ENCODE results near the gene UMPS. TPM values are rescaled to one million over a fixed set of nuclear protein-coding genes. Genes with fewer than 3 reads are reported as not detected.

The UMPS gene
- total and polyA plus RNA-seq, 2 of the 4 experiments (the other 2 are of a cell fraction), result 18.7 to 26.7 TPM

DNA sequence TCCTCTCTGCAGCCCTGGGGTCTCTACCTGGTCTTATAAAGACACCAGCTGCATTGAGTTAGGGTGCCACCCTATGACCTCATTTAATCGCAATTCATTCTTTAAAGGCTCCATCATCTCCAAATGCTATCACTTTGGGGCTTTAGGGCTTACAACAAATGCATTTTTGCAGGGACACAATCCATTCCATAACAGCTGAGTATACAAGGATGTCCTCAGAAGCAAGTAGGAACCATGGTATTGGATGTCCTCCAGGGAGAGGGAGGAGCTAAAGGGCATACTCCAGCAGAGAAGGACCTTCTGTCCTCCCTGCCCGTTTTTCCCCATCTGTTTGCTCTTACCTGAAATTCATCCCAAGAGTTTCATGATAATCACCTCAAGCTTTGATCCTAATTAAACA lies 30.3 kb downstream of the UMPS start:
- DNase-seq, result peak; percentile 75
- Histone ChIP-seq H2BK15ac (ENCODE audit: low read depth, low read length) (no peak overlapping the region), H2AK5ac (ENCODE audit: low read depth, low read length) (no peak overlapping the region), H2BK5ac (ENCODE audit: low read depth, low read length, poor library complexity, severe bottlenecking) (no peak overlapping the region), H3K9me1 (ENCODE audit: insufficient read depth, low read length) (0 out of 2 replicates have a peak, but pooled peaks cover 2% of the 10 kb centered on the region), H4K8ac (ENCODE audit: low read depth in 2 of 2, low read length in 2 of 2) (no peak overlapping the region), H3K79me1 (ENCODE audit: low read depth in 1 of 2, low read length in 2 of 2) (no peaks in the 10 kb centered on the region; a peak in 1 of 4 replicates), H2AK9ac (replicated peaks; ENCODE audit: low read depth, low read length, poor library complexity) (no peak overlapping the region), H3K27ac (ENCODE audit: insufficient read depth, low read length) (no peak overlapping the region), H4K20me1 (ENCODE audit: insufficient read depth, low read length) (0 out of 2 replicates have a peak, but pooled peaks cover 4% of the 10 kb centered on the region), H3K23ac (ENCODE audit: low read depth, low read length) (no peak overlapping the region), H3K14ac (replicated peaks; ENCODE audit: low read depth, low read length) (no peak overlapping the region), H3K56ac (ENCODE audit: extremely low read depth, insufficient read depth, low read length) (no peak overlapping the region), H2BK120ac (ENCODE audit: low read depth, low read length) (no peak overlapping the region), H3K18ac (ENCODE audit: low read depth, low read length) (no peak overlapping the region), H4K5ac (ENCODE audit: low read depth, low read length) (no peak overlapping the region), H2BK20ac (ENCODE audit: low read depth, low read length) (peak overlapping the region; percentile 62; the same call in 1 of the 2 replicates), H2AFZ (replicated peaks; ENCODE audit: low read length, poor library complexity) (peak overlapping the region; percentile 51), H3K36me3 (ENCODE audit: control insufficient read depth, insufficient read depth, low read length) (peaks cover 27% of the 10 kb centered on the region), H3K4me3 (ENCODE audit: insufficient read depth, low read depth, low read length) (no peak overlapping the region), H3K9ac (ENCODE audit: low read depth, low read length) (no peak overlapping the region), H3K4me1 (ENCODE audit: control insufficient read depth, insufficient read depth, low read length) (peaks cover 7% of the 10 kb centered on the region), H3K4ac (ENCODE audit: low read depth, low read length) (peak overlapping the region; percentile 60; the same call in 1 of the 2 replicates), H4K91ac (ENCODE audit: insufficient read depth, low read depth, low read length) (no peak overlapping the region), H3K27me3 (ENCODE audit: control insufficient read depth, insufficient read depth, low read length) (no peaks in the 10 kb centered on the region), H3K4me2 (ENCODE audit: low read depth, low read length) (no peak overlapping the region), H3K9me3 (ENCODE audit: control insufficient read depth, insufficient read depth, low read length) (no peaks in the 10 kb centered on the region)
- POLR2A ChIA-PET (ENCODE audit: unreplicated experiment), result no interaction called here
- no CpG with 5 or more reads among the region's 2 CpGs for WGBS, 2 experiments (ENCODE audit: extremely low coverage in 2 of 2, insufficient read length in 1 of 2)
- BruUV-seq (replicated peaks), result no TSS peak
- peak; percentile 82 for ATAC-seq (ENCODE audit: low read depth)
- intact Hi-C loops (cut with micrococcal nuclease) (loop anchor here (2.0 to 5.0 kb wide), 5 partner anchors 127 to 827 kb away; partner anchors contain the start of gene ITGB5), dilution Hi-C loops (cut with HindIII; ENCODE audit: low sequenced_read_pairs, unreplicated experiment) (loop anchor here (25.0 kb wide), 1 partner anchor 127 kb away; the partner anchor contains the start of gene ITGB5), in situ Hi-C loops (cut with MboI; ENCODE audit: low sequenced_read_pairs) (loop anchor here (5.0 to 10.0 kb wide), 2 partner anchors 142 to 674 kb away; no protein-coding TSS in a partner anchor)
- CTCF ChIA-PET, result interaction anchor here (0.5 to 1.8 kb wide), 24 partner anchors 11 to 829 kb away, joined by 3 to 27 read pairs (median 4); no protein-coding TSS in a partner anchor
- TF ChIP-seq, protein P1, sequence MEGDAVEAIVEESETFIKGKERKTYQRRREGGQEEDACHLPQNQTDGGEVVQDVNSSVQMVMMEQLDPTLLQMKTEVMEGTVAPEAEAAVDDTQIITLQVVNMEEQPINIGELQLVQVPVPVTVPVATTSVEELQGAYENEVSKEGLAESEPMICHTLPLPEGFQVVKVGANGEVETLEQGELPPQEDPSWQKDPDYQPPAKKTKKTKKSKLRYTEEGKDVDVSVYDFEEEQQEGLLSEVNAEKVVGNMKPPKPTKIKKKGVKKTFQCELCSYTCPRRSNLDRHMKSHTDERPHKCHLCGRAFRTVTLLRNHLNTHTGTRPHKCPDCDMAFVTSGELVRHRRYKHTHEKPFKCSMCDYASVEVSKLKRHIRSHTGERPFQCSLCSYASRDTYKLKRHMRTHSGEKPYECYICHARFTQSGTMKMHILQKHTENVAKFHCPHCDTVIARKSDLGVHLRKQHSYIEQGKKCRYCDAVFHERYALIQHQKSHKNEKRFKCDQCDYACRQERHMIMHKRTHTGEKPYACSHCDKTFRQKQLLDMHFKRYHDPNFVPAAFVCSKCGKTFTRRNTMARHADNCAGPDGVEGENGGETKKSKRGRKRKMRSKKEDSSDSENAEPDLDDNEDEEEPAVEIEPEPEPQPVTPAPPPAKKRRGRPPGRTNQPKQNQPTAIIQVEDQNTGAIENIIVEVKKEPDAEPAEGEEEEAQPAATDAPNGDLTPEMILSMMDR (conservative IDR thresholded peaks at IDR 0.05; ENCODE audit: low read depth, low read length), result no peak
- TF ChIP-seq, protein P2, sequence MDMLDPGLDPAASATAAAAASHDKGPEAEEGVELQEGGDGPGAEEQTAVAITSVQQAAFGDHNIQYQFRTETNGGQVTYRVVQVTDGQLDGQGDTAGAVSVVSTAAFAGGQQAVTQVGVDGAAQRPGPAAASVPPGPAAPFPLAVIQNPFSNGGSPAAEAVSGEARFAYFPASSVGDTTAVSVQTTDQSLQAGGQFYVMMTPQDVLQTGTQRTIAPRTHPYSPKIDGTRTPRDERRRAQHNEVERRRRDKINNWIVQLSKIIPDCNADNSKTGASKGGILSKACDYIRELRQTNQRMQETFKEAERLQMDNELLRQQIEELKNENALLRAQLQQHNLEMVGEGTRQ (IDR thresholded peaks at IDR 0.05; ENCODE audit: low read depth, low read length), result no peak
- TF ChIP-seq POLR2A (IDR thresholded peaks at IDR 0.05; ENCODE audit: low read depth, low read length), result no peak
- TF ChIP-seq RAD21 (IDR thresholded peaks at IDR 0.05; ENCODE audit: low read length), result no peak
- no peak for TF ChIP-seq BHLHE40 (IDR thresholded peaks at IDR 0.05; ENCODE audit: low read depth, low read length)
- TF ChIP-seq MAFK (IDR thresholded peaks at IDR 0.05; ENCODE audit: low read depth, low read length), result no peak
- no peak for TF ChIP-seq FOS (IDR thresholded peaks at IDR 0.05; ENCODE audit: low read depth, low read length)
- no peak for TF ChIP-seq NFE2L2 (IDR thresholded peaks at IDR 0.05; ENCODE audit: low read depth, low read length)
- TF ChIP-seq MAZ (IDR thresholded peaks at IDR 0.05; ENCODE audit: borderline replicate concordance, low read depth, low read length), result no peak
- no peak for TF ChIP-seq RCOR1 (IDR thresholded peaks at IDR 0.05; ENCODE audit: insufficient replicate concordance, low read length)
- no peak for TF ChIP-seq CEBPB (IDR thresholded peaks at IDR 0.05; ENCODE audit: low read depth, low read length)
- no peak for TF ChIP-seq RFX5 (IDR thresholded peaks at IDR 0.05; ENCODE audit: low read depth, low read length)
- TF ChIP-seq, protein P3, sequence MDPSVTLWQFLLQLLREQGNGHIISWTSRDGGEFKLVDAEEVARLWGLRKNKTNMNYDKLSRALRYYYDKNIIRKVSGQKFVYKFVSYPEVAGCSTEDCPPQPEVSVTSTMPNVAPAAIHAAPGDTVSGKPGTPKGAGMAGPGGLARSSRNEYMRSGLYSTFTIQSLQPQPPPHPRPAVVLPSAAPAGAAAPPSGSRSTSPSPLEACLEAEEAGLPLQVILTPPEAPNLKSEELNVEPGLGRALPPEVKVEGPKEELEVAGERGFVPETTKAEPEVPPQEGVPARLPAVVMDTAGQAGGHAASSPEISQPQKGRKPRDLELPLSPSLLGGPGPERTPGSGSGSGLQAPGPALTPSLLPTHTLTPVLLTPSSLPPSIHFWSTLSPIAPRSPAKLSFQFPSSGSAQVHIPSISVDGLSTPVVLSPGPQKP (IDR thresholded peaks at IDR 0.05; ENCODE audit: borderline replicate concordance, low read depth, low read length), result no peak
